Left renal pelvis (tissue), 4 donors: ENCODE data around the gene LILRA1. TPM values are rescaled to one million over a fixed set of nuclear protein-coding genes. Genes with fewer than 3 reads are reported as not detected.
"Not testable (repeated sequence)": the region's sequence is repeated elsewhere in the genome, so short reads cannot be mapped to it uniquely, and the experiment has no call there.

Experiments used
- DNase-seq, 4 donors: peaks; one replicate each; pipeline ENCODE4 v3.0.0-alpha.2; 2013; ENCODE audit warnings: low read depth in 4 of 4, low spot score in 3 of 4
- polyA plus RNA-seq, 4 donors: library from polyadenylated mRNA; unstranded; fragments of 120-200 nt; gene quantifications; one replicate each; pipeline ENCODE4 v1.2.1, GENCODE V29; 2013; ENCODE audit not compliant: insufficient read length in 4 of 4

LILRA1 gene
- polyA plus RNA-seq, 4 donors, result 0.20 to 0.70 (median 0.53) TPM

DNA sequence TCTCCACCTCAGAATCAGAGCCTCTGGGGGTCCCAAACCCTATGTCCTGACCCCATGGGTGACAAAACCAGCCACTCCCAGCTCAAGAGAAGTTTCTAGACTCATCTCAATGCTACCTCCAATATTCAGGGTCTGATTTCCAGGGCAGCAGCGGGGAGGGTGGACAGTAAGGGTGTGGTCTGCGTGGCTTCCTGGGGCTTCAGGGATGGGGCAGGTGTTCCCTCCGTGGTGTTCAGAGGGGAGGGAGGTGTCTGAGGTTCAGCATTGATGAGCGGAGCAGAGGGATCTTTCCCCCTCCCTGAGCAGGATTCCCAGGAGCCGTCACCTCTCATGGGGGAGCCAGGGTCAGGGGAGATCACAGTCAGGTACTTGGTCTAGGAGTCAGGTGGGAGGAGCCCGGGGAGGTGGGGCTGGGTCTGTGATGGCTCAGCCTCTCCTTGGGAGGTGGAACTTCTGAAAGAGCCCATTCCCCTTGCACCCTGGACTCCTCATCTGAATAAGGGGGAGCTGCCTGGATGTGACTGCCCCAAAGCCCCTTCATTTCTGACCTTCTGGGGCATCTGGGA is 16.9 kb upstream of the LILRA1 start:
- DNase-seq, result no peak

DNA sequence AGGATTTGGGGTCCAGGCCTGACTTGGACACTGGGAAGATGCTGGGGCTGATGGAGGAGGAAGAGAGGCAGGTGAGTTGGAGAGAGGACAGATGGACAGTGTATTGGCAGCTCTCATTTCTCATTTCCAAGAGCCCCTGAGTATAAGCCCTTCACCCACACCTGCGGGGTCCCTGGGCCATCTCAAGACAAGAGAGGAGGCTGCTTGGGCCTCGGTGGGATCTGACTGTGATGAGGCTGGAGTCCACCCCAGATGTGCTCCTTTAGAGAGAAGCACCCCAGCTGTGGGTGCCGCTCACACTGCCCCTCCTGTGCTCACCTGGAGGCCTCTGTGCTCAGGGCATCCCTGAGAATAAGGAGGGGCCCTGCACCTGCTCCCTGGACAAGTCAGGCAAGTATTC is 16.1 kb upstream of the LILRA1 start:
- no peak for DNase-seq

DNA sequence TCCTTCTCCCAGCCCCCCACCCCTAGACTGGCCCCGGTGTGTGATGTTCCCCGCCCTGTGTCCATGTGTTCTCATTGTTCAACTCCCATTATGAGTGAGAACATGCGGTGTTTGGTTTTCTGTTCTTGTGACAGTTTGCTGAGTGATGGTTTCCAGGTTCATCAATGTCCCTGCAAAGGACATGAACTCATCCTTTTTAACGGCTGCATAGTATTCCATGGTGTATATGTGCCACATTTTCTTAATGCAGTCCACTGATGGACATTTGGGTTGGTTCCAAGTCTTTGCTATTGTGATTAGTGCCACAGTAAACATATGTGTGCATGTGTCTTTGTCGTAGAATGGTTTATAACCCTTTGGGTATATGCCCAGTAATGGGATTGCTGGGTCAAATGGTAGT is 15.2 kb upstream of the LILRA1 start:
- DNase-seq, result not testable (repeated sequence)

DNA sequence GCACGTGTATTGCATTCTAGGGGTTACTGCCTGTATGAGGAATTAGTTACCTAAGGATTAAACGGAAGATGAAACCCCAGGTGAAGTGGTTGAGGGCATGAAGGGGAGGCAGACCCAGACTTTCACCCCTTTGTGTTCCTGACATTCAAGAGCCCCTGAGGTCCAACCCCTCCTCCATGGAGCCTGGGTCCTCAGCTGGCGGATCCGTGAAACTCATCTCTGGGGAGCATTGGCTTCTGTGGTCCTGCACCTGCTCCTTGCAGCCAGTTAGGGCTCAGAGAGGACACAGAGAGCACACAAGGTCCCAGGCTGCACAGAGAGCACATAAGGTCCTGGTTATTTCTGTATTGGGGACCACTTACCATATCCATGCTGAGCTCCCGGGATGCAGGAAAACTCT is 7.0 kb upstream of the LILRA1 start:
- no peak for DNase-seq

DNA sequence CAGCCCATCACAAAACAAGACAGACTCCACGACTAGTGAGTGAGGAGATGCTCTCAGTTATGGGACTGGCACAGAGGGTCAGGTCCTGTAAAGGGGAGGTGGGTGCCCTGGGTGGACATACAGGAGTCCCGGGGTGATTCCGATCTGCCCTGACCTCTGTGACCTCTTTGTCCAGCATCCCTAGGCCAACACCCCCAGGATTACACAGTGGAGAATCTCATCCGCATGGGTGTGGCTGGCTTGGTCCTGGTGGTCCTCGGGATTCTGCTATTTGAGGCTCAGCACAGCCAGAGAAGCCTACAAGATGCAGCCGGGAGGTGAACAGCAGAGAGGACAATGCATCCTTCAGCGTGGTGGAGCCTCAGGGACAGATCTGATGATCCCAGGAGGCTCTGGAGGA is 6.4 kb upstream of the LILRA1 start:
- DNase-seq, result no peak

DNA sequence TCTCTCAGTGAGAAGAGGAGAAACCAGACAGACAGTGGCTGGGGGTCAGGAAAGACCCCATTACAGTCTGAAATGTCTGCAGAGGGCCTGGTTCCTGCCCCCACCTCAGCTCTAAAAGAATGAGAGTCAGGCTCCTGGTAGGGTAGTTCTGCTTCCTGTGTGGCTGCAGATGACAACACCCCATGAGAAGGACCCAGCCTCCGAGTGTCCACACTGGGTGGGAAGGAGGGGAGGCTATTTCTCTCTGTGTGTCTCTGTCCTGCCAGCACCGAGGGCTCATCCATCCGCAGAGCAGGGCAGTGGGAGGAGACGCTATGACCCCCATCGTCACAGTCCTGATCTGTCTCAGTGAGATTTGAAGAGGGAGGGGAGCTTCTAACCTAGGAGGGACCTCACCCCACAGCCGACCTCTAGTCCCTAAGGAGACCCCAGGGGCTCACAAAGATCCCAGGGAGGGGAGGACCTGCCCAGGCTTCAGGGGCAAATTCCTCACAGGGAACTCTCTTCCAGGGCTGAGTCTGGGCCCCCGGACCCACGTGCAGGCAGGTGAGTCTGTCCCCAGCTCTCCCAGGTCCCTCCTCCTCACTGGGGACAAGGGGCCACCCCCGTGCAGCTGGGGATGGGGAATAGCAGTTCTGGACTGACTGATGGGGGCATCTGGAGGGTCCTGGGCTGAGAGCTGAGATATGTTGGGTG is 647 bp downstream of the LILRA1 start:
- not testable (repeated sequence) for DNase-seq

DNA sequence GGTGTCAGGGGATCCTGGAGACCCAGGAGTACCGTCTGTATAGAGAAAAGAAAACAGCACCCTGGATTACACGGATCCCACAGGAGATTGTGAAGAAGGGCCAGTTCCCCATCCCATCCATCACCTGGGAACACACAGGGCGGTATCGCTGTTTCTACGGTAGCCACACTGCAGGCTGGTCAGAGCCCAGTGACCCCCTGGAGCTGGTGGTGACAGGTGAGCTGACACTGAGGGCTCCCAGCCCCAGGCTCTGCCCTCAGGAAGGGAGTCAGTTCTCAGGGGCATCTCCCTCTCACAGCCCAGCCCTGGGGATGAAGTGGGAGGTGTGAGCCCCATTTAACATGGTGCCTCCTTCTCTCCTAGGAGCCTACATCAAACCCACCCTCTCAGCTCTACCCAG is 1.3 kb downstream of the LILRA1 start:
- DNase-seq, result no peak

DNA sequence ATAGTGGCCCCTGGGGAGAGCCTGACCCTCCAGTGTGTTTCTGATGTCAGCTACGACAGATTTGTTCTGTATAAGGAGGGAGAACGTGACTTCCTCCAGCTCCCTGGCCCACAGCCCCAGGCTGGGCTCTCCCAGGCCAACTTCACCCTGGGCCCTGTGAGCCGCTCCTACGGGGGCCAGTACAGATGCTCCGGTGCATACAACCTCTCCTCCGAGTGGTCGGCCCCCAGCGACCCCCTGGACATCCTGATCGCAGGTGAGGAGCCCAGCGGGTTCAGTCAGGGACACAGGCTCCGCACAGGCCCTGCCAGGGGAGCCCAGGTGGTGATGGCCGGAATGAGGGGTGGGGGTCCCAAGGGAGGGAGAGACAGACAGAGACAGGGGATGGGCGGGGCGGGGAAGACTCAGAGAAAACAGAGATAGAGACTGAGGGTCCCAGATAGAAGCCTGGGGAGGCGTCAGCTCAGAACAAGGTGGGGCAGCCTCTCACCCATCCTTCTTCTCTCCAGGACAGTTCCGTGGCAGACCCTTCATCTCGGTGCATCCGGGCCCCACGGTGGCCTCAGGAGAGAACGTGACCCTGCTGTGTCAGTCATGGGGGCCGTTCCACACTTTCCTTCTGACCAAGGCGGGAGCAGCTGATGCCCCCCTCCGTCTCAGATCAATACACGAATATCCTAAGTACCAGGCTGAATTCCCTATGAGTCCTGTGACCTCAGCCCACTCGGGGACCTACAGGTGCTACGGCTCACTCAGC is 2.4 kb downstream of the LILRA1 start:
- DNase-seq, result not testable (repeated sequence)

DNA sequence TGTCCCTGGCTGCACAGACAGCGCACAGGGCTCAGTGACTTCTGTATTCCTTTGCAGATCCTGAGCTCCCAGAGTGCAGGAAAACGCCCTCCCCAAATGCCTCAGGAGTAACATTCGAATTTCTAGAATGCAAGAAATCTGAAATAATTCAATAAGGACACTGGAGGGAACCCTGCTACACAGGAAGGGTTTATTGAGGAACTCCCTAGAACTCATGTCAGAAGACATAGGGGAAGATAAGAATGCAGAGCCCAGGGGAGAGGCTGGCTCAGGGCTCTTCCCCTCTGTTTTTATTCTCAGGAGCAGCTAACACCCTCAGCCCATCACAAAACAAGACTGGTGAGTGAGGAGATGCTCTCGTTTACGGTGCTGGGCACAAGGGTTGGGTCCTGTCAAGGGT is 6.8 kb downstream of the LILRA1 start:
- no peak for DNase-seq

DNA sequence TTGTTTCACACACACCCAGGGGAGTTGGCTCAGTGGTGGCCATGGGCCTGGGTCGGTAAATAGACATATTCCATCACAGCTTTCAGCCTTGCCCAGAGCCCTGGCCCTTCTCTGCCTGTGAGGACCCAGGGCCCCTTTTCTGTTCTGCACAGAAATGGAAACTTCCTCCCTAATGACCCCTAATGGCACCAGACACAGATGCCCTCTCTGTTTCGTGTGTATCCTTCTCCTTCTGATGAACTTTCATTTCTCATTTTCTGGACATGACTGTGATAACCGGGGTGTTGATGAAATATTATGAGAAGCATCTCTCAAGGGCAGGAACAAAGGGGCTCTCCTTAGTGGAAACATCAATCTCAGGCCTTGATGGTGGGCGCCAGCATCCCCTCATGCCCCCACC is 12.8 kb downstream of the LILRA1 start:
- DNase-seq, result no peak

DNA sequence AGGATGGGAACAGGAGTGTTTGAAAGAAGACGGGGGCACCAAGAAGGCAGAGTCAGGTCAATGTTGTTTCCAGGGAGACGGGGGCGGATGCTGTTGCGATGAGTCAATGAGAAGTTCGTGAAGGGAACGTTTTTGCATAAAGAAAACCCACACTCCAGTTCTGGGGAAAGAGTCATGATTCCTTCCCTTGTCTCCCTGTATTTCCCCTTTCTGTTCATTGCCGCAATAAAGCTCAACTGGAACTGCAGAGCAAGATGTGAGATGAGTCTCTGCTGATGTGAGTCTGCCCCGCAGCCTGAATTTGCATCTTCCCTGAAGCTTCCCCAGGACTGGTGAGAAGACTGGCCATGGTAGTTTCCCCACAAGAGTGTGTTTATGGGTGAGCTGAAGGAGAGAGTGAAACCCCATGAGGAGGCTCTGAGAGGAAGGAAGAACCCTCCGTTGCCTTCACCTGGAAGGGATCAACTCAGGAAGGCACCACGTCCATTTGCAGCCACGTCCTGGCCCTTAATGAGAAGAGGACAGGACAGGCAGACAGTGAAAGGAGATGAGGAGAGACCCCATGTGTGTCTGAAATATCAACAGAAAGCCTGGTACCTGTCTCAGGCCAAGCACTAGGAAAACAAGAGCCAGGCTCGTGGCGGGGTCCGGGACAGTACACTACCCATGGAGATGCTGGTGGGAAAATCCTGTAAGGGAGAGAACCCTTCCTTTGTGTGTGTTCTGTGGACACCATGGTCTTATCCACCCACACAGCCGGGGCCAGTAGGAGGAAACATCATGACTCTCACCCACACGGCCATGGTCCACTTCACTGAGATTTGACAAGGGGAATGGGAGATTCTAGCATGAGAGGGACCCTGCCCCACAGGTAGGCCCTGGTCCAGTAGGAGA is 13.7 kb downstream of the LILRA1 start:
- no peak for DNase-seq

DNA sequence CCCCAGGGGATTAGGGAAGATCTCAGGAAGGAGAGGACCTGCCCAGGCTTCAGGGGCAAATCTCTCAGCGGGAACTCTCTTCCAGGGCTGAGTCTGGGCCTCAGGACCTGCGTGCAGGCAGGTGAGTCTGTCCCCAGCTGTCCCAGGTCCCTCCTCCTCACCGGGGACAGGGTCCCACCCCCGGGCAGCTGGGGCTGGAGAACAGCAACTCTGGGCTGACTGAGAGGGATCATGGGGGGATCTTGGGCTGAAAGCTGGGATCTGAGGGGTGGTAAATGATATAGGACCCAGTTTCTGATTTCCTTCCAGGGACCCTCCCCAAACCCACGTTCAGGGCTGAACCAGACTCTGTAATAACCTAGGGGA is 14.3 kb downstream of the LILRA1 start:
- DNase-seq, result no peak

DNA sequence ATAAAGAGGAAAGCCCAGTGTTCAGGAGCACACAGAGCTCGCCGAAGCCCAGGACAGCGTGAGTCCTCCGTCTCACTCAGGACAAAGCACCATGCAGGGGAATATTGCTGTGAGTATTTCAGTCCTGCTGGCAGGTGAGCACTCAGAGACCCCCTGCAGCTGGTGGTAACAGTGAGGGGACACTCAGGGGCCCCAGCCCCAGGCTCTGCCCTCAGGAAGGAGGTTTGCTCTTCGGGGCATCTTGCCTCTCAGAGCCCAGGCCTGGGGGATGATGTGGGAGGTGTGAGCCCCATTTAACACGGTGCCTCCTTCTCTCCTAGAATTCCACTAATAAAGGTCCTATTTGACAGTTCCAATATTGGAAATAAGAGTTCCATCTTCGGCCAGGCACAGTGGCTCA is 14.8 kb downstream of the LILRA1 start:
- no peak for DNase-seq

DNA sequence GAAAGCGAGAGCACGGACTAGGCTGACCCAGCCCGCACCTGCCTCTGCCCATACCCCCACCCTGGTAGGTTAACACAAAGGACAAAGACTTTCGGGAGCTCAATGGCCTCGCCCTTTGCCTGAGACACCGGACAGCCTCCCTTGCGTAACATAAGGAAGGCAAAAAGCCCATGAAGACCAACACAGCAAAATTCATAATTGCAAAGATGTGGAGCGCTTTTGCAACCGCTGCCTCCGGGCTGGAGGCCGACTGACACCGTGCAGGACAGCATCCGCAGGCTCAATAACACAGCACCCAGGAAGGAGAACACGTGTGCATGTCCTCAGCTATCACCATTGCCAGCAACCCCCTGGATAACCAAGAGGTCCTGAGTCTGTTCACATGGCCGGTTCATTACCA is 15.4 kb downstream of the LILRA1 start:
- DNase-seq, result no peak

DNA sequence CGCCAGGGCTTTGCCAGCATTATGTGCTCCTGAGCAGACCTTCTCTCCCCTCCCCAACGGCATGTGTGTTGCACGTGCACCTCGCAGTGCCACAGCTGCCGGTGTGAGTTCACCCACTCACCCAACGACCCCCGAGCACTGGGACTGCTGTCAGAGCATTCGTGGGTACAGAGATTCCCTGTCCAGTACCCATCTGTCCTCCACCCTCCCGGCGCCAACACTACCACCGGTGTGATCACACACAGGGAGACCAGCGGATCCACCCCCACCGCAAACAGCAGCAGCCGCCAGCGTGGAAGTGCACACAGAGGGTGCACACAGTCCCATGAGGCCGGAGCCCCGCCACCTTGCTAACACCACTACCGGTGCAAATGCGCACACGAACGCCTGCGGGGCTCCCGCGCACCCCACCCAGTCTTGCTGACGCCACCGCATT is 15.9 kb downstream of the LILRA1 start:
- DNase-seq, result no peak

DNA sequence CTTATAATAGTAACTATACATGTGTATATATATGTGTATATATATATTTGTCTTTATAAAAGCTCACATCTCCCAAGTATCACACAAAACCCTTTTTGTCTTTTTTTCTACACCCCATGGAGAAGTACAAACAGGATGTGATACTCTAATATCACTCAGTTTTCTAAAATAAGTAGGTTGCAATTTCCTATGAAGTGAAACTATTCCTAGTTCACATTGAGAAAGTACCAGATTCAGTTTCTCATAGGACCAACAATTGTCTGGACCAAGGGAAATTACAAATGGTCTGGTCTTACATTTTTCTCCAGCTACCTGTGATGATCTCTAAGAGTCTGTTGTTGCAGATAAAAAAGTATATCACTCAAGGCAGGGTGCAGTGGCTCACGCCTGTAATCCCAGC is 19.0 kb downstream of the LILRA1 start:
- no peak for DNase-seq

DNA sequence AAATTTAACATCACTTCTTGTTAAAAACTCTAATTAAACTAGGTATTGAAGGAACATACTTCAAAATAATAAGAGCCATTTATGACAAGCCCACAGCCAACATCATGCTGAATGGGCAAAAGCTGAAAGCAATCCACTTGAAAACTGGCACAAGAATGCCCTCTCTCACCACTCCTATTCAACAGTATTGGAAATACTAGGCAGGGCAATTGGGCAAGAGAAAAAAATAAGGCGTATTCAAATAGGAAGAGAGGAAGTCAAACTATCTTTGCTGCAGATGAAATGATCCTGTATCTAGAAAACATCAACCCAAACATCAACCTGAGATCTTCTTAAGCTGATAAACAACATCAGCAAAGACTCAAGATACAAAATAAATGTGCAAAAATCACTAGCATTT is 21.3 kb downstream of the LILRA1 start:
- no peak for DNase-seq

DNA sequence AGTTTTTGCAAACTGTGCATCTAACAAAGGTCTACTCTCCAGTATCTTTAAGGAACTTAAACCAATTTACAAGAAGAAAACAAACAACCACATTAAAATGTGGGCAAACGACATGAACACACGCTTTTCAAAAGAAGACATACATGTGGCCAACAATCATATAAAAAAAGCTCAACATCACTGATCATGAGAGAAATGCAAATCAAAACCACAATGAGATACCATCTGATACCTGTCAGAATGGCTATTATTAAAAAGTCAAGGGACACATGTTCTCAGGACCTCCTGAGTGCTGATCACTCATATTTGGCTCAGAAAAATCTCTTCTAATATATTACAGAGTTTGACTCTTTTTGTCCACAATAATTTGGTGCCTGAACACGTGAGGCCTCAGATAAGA is 22.6 kb downstream of the LILRA1 start:
- DNase-seq, result no peak

DNA sequence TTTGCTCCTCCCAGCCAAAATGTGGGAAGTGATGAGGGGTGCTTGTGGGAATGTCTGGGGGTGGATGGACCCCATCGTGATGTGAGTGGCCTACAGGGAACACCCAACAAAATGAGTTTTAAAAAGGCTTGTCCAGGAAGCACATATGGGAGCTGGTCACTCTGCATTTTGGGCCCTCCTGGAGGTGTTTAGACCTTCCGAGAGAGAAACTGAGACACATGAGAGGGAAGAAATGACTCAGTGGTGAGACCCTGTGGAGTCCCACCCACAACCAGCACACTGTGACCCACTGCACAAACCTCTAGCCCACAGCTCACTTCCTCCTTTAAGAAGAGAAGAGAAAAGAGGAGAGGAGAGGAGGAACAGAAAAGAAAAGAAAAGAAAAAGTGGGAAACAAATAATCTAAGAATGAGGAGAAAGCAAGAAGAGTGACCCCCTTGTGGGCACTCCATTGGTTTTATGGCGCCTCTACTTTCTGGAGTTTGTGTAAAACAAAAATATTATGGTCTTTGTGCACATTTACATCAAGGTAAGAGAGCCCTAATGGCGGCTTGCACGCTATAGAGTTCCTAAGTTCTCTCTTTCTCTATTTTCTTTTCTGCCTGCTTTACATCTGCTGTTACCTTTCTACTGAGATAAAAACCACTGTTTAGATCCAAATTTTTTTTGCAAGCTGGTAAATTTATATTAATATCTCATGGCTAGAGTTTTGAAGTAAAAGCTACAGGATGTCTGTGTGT is 23.6 kb downstream of the LILRA1 start:
- DNase-seq, result no peak

DNA sequence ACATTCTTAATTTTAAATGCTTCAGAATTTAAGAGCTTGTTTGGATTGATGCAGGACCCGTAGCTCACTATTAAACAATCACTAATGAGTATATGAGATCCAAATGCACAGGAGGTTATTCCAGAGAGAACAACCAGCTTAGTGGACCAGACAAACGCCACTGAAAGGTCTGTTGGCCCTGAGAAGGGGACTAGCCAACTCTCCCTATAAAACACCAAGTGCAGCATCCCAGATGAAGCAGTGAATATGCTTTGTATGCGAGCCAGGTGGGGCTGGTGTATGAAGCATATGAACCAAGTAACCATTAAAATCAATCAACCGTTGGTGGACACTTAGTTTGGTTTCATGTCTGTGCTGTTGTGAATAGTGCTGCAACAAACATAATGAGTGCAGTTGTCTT is 27.0 kb downstream of the LILRA1 start:
- no peak for DNase-seq
